ENCODE data around the gene FAM217A.
"Not testable (repeated sequence)": the region's sequence is repeated elsewhere in the genome, so short reads cannot be mapped to it uniquely, and the experiment has no call there.

FAM217A gene

GRCh38 chr6:4103929-4104328 is 25.0 kb upstream of the FAM217A start:
- DNase-seq (ENCODE audit: low read depth) = no peak
- no peak for TF ChIP-seq CTCF (IDR thresholded peaks at IDR 0.05; ENCODE audit: insufficient read depth, low read depth, low read length, missing control alignments)
- H3K4me3 ChIP-seq (ENCODE audit: low read depth, low read length) = no peak overlapping the region

GRCh38 chr6:4102687-4103244 is 23.8 kb upstream of the FAM217A start:
- no peak for TF ChIP-seq CTCF (IDR thresholded peaks at IDR 0.05; ENCODE audit: insufficient read depth, low read depth, low read length, missing control alignments)
- DNase-seq (ENCODE audit: low read depth) = no peak
- no peak overlapping the region for H3K4me3 ChIP-seq (ENCODE audit: low read depth, low read length)

- TF ChIP-seq CTCF (IDR thresholded peaks at IDR 0.05; ENCODE audit: insufficient read depth, low read depth, low read length, missing control alignments) = no peak
- no peak for DNase-seq (ENCODE audit: low read depth)
- no peak overlapping the region for H3K4me3 ChIP-seq (ENCODE audit: low read depth, low read length)
Measured at GRCh38 chr6:4101298-4101697, 22.4 kb upstream of the FAM217A start.

- no peak for DNase-seq (ENCODE audit: low read depth)
- H3K4me3 ChIP-seq (ENCODE audit: low read depth, low read length) = no peak overlapping the region
- TF ChIP-seq CTCF (IDR thresholded peaks at IDR 0.05; ENCODE audit: insufficient read depth, low read depth, low read length, missing control alignments) = no peak
Measured at GRCh38 chr6:4100655-4101054, 21.7 kb upstream of the FAM217A start.

GRCh38 chr6:4093288-4093687 is 14.4 kb upstream of the FAM217A start:
- no peak for TF ChIP-seq CTCF (IDR thresholded peaks at IDR 0.05; ENCODE audit: insufficient read depth, low read depth, low read length, missing control alignments)
- no peak for DNase-seq (ENCODE audit: low read depth)
- H3K4me3 ChIP-seq (ENCODE audit: low read depth, low read length) = no peak overlapping the region

- no peak for TF ChIP-seq CTCF (IDR thresholded peaks at IDR 0.05; ENCODE audit: insufficient read depth, low read depth, low read length, missing control alignments)
- no peak for DNase-seq (ENCODE audit: low read depth)
- H3K4me3 ChIP-seq (ENCODE audit: low read depth, low read length) = no peak overlapping the region
Measured at GRCh38 chr6:4091941-4092340, 13.0 kb upstream of the FAM217A start.

GRCh38 chr6:4090043-4090442 is 11.1 kb upstream of the FAM217A start:
- DNase-seq (ENCODE audit: low read depth); H3K4me3 ChIP-seq (ENCODE audit: low read depth, low read length): not testable (repeated sequence)

Measured in GM12865 (cell line).